ENCODE data around the gene BLTP3A.

The BLTP3A gene

GRCh38 chr6:34798057-34798456 lies 6.2 kb downstream of the BLTP3A start:
- no peak for TF ChIP-seq CREB1 (IDR thresholded peaks at IDR 0.05; ENCODE audit: low read depth)
- no peak for TF ChIP-seq TCF12 (IDR thresholded peaks at IDR 0.05; ENCODE audit: low read depth)
- TF ChIP-seq YY1 (IDR thresholded peaks at IDR 0.05; ENCODE audit: low read depth), result no peak
- TF ChIP-seq REST (IDR thresholded peaks at IDR 0.05; ENCODE audit: low read depth), result no peak
- no peak for TF ChIP-seq MAX (IDR thresholded peaks at IDR 0.05)
- TF ChIP-seq USF1 (IDR thresholded peaks at IDR 0.05), result no peak
- TF ChIP-seq EP300 (IDR thresholded peaks at IDR 0.05; ENCODE audit: borderline replicate concordance), result no peak
- no peak for TF ChIP-seq EGR1 (IDR thresholded peaks at IDR 0.05)
- no peak for TF ChIP-seq CEBPB (IDR thresholded peaks at IDR 0.05)
- no peak for TF ChIP-seq ZBTB7A (IDR thresholded peaks at IDR 0.05; ENCODE audit: low read depth)
- TF ChIP-seq FOXM1 (IDR thresholded peaks at IDR 0.05; ENCODE audit: borderline replicate concordance, low read depth), result no peak
- TF ChIP-seq NFIC (IDR thresholded peaks at IDR 0.05), result no peak
- TF ChIP-seq TAF1 (IDR thresholded peaks at IDR 0.05; ENCODE audit: low read depth), result no peak
- TF ChIP-seq RAD21 (IDR thresholded peaks at IDR 0.05; ENCODE audit: low read depth), result no peak
- no peak for TF ChIP-seq TEAD4 (IDR thresholded peaks at IDR 0.05)

- no peak for TF ChIP-seq USF1 (IDR thresholded peaks at IDR 0.05)
- no peak for TF ChIP-seq NFIC (IDR thresholded peaks at IDR 0.05)
- TF ChIP-seq EGR1 (IDR thresholded peaks at IDR 0.05), result no peak
- TF ChIP-seq ZBTB7A (IDR thresholded peaks at IDR 0.05; ENCODE audit: low read depth), result no peak
- TF ChIP-seq CREB1 (IDR thresholded peaks at IDR 0.05; ENCODE audit: low read depth), result no peak
- no peak for TF ChIP-seq FOXM1 (IDR thresholded peaks at IDR 0.05; ENCODE audit: borderline replicate concordance, low read depth)
- TF ChIP-seq EP300 (IDR thresholded peaks at IDR 0.05; ENCODE audit: borderline replicate concordance), result no peak
- no peak for TF ChIP-seq TAF1 (IDR thresholded peaks at IDR 0.05; ENCODE audit: low read depth)
- TF ChIP-seq TCF12 (IDR thresholded peaks at IDR 0.05; ENCODE audit: low read depth), result no peak
- TF ChIP-seq RAD21 (IDR thresholded peaks at IDR 0.05; ENCODE audit: low read depth), result no peak
- TF ChIP-seq CEBPB (IDR thresholded peaks at IDR 0.05), result no peak
- TF ChIP-seq TEAD4 (IDR thresholded peaks at IDR 0.05), result no peak
Observed at GRCh38 chr6:34799547-34799946, 7.7 kb downstream of the BLTP3A start.

GRCh38 chr6:34804543-34804942 lies 12.7 kb downstream of the BLTP3A start:
- TF ChIP-seq EP300 (IDR thresholded peaks at IDR 0.05; ENCODE audit: borderline replicate concordance) (no peak), NFIC (IDR thresholded peaks at IDR 0.05) (no peak), USF1 (IDR thresholded peaks at IDR 0.05) (no peak), YY1 (IDR thresholded peaks at IDR 0.05; ENCODE audit: low read depth) (no peak)

- no peak for TF ChIP-seq RAD21 (IDR thresholded peaks at IDR 0.05; ENCODE audit: low read depth)
- TF ChIP-seq YY1 (IDR thresholded peaks at IDR 0.05; ENCODE audit: low read depth), result no peak
- no peak for TF ChIP-seq CREB1 (IDR thresholded peaks at IDR 0.05; ENCODE audit: low read depth)
- no peak for TF ChIP-seq EP300 (IDR thresholded peaks at IDR 0.05; ENCODE audit: borderline replicate concordance)
- TF ChIP-seq NFIC (IDR thresholded peaks at IDR 0.05), result no peak
- TF ChIP-seq TCF12 (IDR thresholded peaks at IDR 0.05; ENCODE audit: low read depth), result no peak
- TF ChIP-seq TEAD4 (IDR thresholded peaks at IDR 0.05), result no peak
- no peak for TF ChIP-seq REST (IDR thresholded peaks at IDR 0.05; ENCODE audit: low read depth)
Observed at GRCh38 chr6:34806738-34807453, 15.0 kb downstream of the BLTP3A start.

- TF ChIP-seq NFIC (IDR thresholded peaks at IDR 0.05) (no peak), EP300 (IDR thresholded peaks at IDR 0.05; ENCODE audit: borderline replicate concordance) (no peak), TAF1 (IDR thresholded peaks at IDR 0.05; ENCODE audit: low read depth) (no peak), CEBPB (IDR thresholded peaks at IDR 0.05) (no peak), EGR1 (IDR thresholded peaks at IDR 0.05) (no peak), YY1 (IDR thresholded peaks at IDR 0.05; ENCODE audit: low read depth) (no peak)
Observed at GRCh38 chr6:34810017-34810882, 18.4 kb downstream of the BLTP3A start.

Measured in Ishikawa (cell line).